ENCODE results near the gene FGF14. TPM values are rescaled to one million over a fixed set of nuclear protein-coding genes. Genes with fewer than 3 reads are reported as not detected.
"Not testable (repeated sequence)": the region's sequence is repeated elsewhere in the genome, so short reads cannot be mapped to it uniquely, and the experiment has no call there.

FGF14 gene
- total RNA-seq, 2 experiments from 2014 or later: not detected

DNA sequence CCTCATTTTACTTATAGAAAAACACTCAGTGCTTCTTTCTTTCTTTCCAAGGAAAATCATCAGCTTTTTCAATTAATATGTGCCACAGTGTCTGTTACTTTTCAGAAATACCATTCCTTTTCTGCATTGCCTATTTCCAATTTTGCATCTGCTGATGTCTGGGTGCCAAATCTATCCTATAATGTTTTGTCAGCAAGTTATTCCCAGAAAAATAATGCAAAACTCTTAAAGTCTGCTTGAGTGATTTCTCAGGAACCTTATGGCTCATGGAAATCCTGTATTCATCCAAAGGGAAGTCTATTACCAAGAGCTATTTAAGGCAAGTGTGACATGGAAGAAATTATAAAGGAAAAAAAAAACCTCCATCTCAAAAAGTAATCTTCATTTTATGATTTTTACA is 224.4 kb downstream of the FGF14 start:
- CTCF ChIA-PET: no interaction called here
- Mint-ChIP-seq H3K4me3 (no peak overlapping the region), H3K27me3 (no peaks in the 10 kb centered on the region), H3K36me3 (no peaks in the 10 kb centered on the region), H3K9me3 (ENCODE audit: low read depth) (no peaks in the 10 kb centered on the region), H3K27ac (no peak overlapping the region), H3K4me1 (no peaks in the 10 kb centered on the region)
- DNase-seq (no peak), ATAC-seq (no peak)

GRCh38 chr13:102176846-102177245 is 225.0 kb downstream of the FGF14 start:
- CTCF ChIA-PET: no interaction called here
- no peak for DNase-seq
- no peak overlapping the region for H3K4me3 Mint-ChIP-seq
- no peaks in the 10 kb centered on the region for H3K4me1 Mint-ChIP-seq
- no peaks in the 10 kb centered on the region for H3K9me3 Mint-ChIP-seq (ENCODE audit: low read depth)
- no peaks in the 10 kb centered on the region for H3K36me3 Mint-ChIP-seq
- H3K27me3 Mint-ChIP-seq: no peaks in the 10 kb centered on the region
- ATAC-seq: no peak
- H3K27ac Mint-ChIP-seq: no peak overlapping the region

DNA sequence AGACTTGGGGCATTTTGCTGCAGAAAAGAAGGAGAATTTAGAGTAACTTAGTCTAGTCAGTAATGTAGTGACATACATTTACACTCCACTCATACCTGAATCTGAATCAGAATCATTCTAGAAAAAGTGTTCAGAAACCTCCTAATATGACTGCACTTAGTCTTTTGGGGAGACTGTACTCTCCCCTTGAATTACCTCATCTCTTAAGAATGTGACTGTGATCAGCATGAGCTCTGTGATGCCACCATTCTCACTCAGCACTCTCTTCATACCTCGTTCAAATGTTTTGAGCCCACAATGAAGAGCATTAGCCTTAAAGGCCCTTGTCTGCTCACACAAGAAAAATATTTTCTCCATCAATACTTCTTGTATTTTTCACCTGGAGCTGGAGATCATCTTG is 229.4 kb downstream of the FGF14 start:
- Mint-ChIP-seq H3K27me3 (no peaks in the 10 kb centered on the region), H3K27ac (no peak overlapping the region), H3K4me1 (no peaks in the 10 kb centered on the region), H3K36me3 (no peaks in the 10 kb centered on the region), H3K9me3 (ENCODE audit: low read depth) (no peaks in the 10 kb centered on the region), H3K4me3 (no peak overlapping the region)
- CTCF ChIA-PET: no interaction called here
- no peak for ATAC-seq
- no peak for DNase-seq

GRCh38 chr13:102170305-102170704 is 231.5 kb downstream of the FGF14 start:
- H3K27me3 Mint-ChIP-seq: no peaks in the 10 kb centered on the region
- no peak overlapping the region for H3K4me3 Mint-ChIP-seq
- ATAC-seq: no peak
- H3K36me3 Mint-ChIP-seq: no peaks in the 10 kb centered on the region
- no peaks in the 10 kb centered on the region for H3K9me3 Mint-ChIP-seq (ENCODE audit: low read depth)
- no peaks in the 10 kb centered on the region for H3K4me1 Mint-ChIP-seq
- no peak overlapping the region for H3K27ac Mint-ChIP-seq
- CTCF ChIA-PET: no interaction called here
- no peak for DNase-seq

- ATAC-seq: no peak
- no peak for DNase-seq
- no peak overlapping the region for H3K4me3 Mint-ChIP-seq
- H3K36me3 Mint-ChIP-seq: no peaks in the 10 kb centered on the region
- CTCF ChIA-PET: no interaction called here
- H3K9me3 Mint-ChIP-seq (ENCODE audit: low read depth): peaks cover 2% of the 10 kb centered on the region
- no peak overlapping the region for H3K27ac Mint-ChIP-seq
- H3K27me3 Mint-ChIP-seq: no peaks in the 10 kb centered on the region
- H3K4me1 Mint-ChIP-seq: no peaks in the 10 kb centered on the region
Measured at GRCh38 chr13:102169471-102170015, 232.3 kb downstream of the FGF14 start.

GRCh38 chr13:102152790-102153189 is 249.1 kb downstream of the FGF14 start:
- H3K4me1 Mint-ChIP-seq: no peaks in the 10 kb centered on the region
- no peaks in the 10 kb centered on the region for H3K36me3 Mint-ChIP-seq
- CTCF ChIA-PET: no interaction called here
- H3K9me3 Mint-ChIP-seq (ENCODE audit: low read depth): no peaks in the 10 kb centered on the region
- no peaks in the 10 kb centered on the region for H3K27me3 Mint-ChIP-seq
- no peak overlapping the region for H3K27ac Mint-ChIP-seq
- no peak for ATAC-seq
- no peak overlapping the region for H3K4me3 Mint-ChIP-seq
- no peak for DNase-seq

DNA sequence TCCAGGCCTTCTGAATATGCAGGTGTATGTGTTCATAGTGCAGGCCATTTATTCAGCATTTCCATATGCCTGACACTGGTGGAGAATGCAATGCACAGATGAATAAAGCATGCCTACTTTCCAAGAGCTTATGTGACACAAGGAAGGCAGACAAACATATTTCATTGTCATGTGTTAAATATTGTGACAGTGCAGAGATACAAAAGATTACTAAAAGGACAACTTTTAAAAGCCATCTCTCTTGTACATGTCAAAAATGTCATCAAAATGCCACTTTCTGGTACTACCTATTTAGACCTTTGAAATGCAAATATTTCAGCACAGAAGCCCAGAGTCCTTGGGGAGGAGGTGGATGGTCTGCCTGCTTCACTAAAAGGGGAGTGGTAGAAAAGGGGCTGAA is 254.5 kb downstream of the FGF14 start:
- CTCF ChIA-PET: no interaction called here
- no peak overlapping the region for H3K4me3 Mint-ChIP-seq
- no peaks in the 10 kb centered on the region for H3K9me3 Mint-ChIP-seq (ENCODE audit: low read depth)
- H3K4me1 Mint-ChIP-seq: no peaks in the 10 kb centered on the region
- no peaks in the 10 kb centered on the region for H3K27me3 Mint-ChIP-seq
- no peak overlapping the region for H3K27ac Mint-ChIP-seq
- DNase-seq (no peak), ATAC-seq (no peak)
- no peaks in the 10 kb centered on the region for H3K36me3 Mint-ChIP-seq

- H3K27me3 Mint-ChIP-seq: no peaks in the 10 kb centered on the region
- H3K36me3 Mint-ChIP-seq: no peaks in the 10 kb centered on the region
- no peak for DNase-seq
- no peak for ATAC-seq
- no peak overlapping the region for H3K27ac Mint-ChIP-seq
- no peaks in the 10 kb centered on the region for H3K9me3 Mint-ChIP-seq (ENCODE audit: low read depth)
- CTCF ChIA-PET: no interaction called here
- H3K4me1 Mint-ChIP-seq: no peaks in the 10 kb centered on the region
- H3K4me3 Mint-ChIP-seq: no peak overlapping the region
Measured at GRCh38 chr13:102145750-102146149, 256.1 kb downstream of the FGF14 start.

DNA sequence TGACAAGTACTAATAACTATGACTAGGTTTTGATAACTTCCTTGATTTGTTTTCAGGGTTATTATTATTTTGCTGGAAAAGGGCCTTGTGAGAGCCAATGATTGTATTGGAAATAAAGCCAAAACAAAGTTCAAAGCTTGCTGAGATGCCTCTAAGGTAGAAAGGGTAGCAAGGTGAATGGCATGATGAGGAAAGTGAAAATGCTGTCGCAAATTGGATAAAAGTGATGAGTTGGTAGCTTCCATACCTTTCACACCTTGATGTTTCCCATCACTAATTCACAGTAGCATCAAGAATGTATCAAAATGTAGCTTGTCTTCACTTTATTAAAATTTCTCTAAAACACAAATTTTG is 259.4 kb downstream of the FGF14 start:
- Mint-ChIP-seq H3K36me3 (no peaks in the 10 kb centered on the region), H3K4me1 (no peaks in the 10 kb centered on the region), H3K4me3 (no peak overlapping the region), H3K9me3 (ENCODE audit: low read depth) (no peaks in the 10 kb centered on the region), H3K27me3 (no peaks in the 10 kb centered on the region), H3K27ac (no peak overlapping the region)
- no peak for ATAC-seq
- DNase-seq: no peak
- CTCF ChIA-PET: no interaction called here

- no peaks in the 10 kb centered on the region for H3K4me1 Mint-ChIP-seq
- no peaks in the 10 kb centered on the region for H3K27me3 Mint-ChIP-seq
- no peak overlapping the region for H3K4me3 Mint-ChIP-seq
- CTCF ChIA-PET: interaction anchor here (0.8 to 1.4 kb wide), 3 partner anchors 315 to 430 kb away, joined by 3 to 7 read pairs (median 6); no protein-coding TSS in a partner anchor
- DNase-seq (no peak), ATAC-seq (no peak)
- H3K27ac Mint-ChIP-seq: no peak overlapping the region
- no peaks in the 10 kb centered on the region for H3K36me3 Mint-ChIP-seq
- H3K9me3 Mint-ChIP-seq (ENCODE audit: low read depth): no peaks in the 10 kb centered on the region
Measured at GRCh38 chr13:102141625-102142472, 260.0 kb downstream of the FGF14 start.

DNA sequence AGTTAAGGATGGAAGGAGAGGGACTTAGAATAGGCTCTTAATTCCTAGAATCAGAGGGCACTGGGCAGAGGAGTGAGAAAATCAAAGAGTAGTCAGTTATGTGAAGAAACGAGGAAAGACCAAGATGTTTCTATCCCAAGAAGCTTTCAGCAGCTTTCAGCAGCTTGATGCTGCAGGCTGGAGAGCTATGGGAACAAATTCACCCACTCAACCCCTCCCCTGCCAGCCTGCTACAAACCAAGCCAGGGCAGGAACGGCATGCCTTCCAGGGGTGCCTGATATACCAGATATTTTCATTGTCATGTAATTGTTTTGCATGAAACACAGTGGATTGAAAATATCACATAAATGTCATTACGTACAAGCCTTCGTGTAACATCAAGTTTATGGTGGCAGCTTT is 262.2 kb downstream of the FGF14 start:
- Mint-ChIP-seq H3K4me3 (no peak overlapping the region), H3K27ac (no peak overlapping the region), H3K4me1 (no peaks in the 10 kb centered on the region), H3K36me3 (no peaks in the 10 kb centered on the region), H3K27me3 (no peaks in the 10 kb centered on the region), H3K9me3 (ENCODE audit: low read depth) (no peaks in the 10 kb centered on the region)
- no peak for DNase-seq
- CTCF ChIA-PET: interaction anchor here (0.7 kb wide), 1 partner anchor 1592 kb away, joined by 3 read pairs; no protein-coding TSS in a partner anchor
- ATAC-seq: no peak

GRCh38 chr13:102138635-102139190 is 263.1 kb downstream of the FGF14 start:
- CTCF ChIA-PET: no interaction called here
- H3K4me3 Mint-ChIP-seq: no peak overlapping the region
- H3K36me3 Mint-ChIP-seq: no peaks in the 10 kb centered on the region
- H3K9me3 Mint-ChIP-seq (ENCODE audit: low read depth): no peaks in the 10 kb centered on the region
- no peak for ATAC-seq
- H3K27ac Mint-ChIP-seq: no peak overlapping the region
- no peak for DNase-seq
- H3K27me3 Mint-ChIP-seq: no peaks in the 10 kb centered on the region
- no peaks in the 10 kb centered on the region for H3K4me1 Mint-ChIP-seq

DNA sequence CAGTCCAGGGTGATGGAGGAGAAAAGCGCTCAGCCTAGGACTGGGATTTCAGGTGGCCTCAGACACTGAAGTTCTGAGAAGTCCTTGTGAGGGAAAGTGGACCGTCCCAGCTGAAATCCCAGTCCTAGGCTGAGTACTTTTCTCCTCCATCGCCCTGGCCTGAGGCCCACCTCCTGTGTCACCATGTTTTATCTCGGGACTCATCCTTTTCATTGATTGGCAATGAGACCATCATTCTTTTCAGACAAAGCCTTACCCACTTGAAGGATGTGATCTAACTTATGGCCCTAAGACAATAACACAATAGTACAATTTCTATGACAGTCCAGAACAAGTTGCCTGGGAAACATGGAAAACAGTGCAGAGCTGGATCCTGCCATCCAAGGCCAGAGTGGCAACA is 263.9 kb downstream of the FGF14 start:
- ATAC-seq; H3K36me3 Mint-ChIP-seq; H3K27me3 Mint-ChIP-seq; DNase-seq; H3K4me1 Mint-ChIP-seq; CTCF ChIA-PET; H3K9me3 Mint-ChIP-seq (ENCODE audit: low read depth); H3K27ac Mint-ChIP-seq; H3K4me3 Mint-ChIP-seq: not testable (repeated sequence)

DNA sequence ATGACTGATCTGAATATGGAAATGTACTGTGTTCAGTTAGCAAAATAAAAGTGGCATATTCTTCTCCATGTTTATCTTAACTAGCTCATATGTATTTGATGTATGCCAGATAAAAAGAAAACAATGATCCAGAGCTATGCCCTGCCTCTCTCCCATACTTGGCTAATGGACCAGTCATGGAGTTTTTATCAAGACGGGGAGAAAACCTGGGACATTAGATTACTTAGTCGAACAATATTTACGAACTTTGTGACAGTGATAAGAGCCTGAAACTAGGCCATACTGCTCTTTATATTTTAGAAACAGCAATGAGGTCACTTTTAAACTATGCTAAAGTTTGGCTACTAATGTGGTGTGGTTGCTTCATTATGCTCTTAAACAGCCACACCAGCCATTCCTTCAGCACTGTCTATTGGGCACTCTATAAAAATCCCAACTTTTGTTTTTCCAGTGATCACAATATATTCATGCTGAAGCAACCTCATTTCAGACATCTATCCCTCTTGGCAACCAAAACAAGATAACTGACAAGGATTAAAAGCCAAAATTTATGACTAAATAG is 265.0 kb downstream of the FGF14 start:
- no peaks in the 10 kb centered on the region for H3K9me3 Mint-ChIP-seq (ENCODE audit: low read depth)
- ATAC-seq: no peak
- DNase-seq: no peak
- no peak overlapping the region for H3K4me3 Mint-ChIP-seq
- no peaks in the 10 kb centered on the region for H3K27me3 Mint-ChIP-seq
- CTCF ChIA-PET: no interaction called here
- H3K27ac Mint-ChIP-seq: no peak overlapping the region
- no peaks in the 10 kb centered on the region for H3K4me1 Mint-ChIP-seq
- no peaks in the 10 kb centered on the region for H3K36me3 Mint-ChIP-seq
